Mammary epithelial cell (primary cell): ENCODE data around the gene IGF2R.

Source experiments
- EZH2 ChIP-seq: IDR thresholded peaks from 2 replicates; pipeline ENCODE4 v1.6.1; 2012; ENCODE audit warnings: low read length, inconsistent platforms, borderline replicate concordance
- TF ChIP-seq, protein P1 (sequence below), 2 donors: IDR thresholded peaks in 1 of 2; conservative IDR thresholded peaks in 1 of 2; 2 replicates each; pipeline ENCODE4 v1.5.1; 2011 to 2012; ENCODE audit warnings: inconsistent platforms in 2 of 2, low read length in 2 of 2, mild to moderate bottlenecking in 2 of 2, control low read depth in 1 of 2, low read depth in 1 of 2; ENCODE audit not compliant: insufficient read depth in 1 of 2; ENCODE audit errors: extremely low read depth in 1 of 2

- TF ChIP-seq, protein P1, sequence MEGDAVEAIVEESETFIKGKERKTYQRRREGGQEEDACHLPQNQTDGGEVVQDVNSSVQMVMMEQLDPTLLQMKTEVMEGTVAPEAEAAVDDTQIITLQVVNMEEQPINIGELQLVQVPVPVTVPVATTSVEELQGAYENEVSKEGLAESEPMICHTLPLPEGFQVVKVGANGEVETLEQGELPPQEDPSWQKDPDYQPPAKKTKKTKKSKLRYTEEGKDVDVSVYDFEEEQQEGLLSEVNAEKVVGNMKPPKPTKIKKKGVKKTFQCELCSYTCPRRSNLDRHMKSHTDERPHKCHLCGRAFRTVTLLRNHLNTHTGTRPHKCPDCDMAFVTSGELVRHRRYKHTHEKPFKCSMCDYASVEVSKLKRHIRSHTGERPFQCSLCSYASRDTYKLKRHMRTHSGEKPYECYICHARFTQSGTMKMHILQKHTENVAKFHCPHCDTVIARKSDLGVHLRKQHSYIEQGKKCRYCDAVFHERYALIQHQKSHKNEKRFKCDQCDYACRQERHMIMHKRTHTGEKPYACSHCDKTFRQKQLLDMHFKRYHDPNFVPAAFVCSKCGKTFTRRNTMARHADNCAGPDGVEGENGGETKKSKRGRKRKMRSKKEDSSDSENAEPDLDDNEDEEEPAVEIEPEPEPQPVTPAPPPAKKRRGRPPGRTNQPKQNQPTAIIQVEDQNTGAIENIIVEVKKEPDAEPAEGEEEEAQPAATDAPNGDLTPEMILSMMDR (conservative IDR thresholded peaks at IDR 0.05 in 1 of 2, IDR thresholded peaks at IDR 0.05 in 1 of 2; ENCODE audit: extremely low read depth in 1 of 2, insufficient read depth in 1 of 2, low read depth in 1 of 2, low read length in 2 of 2) = no peak
- no peak for TF ChIP-seq EZH2
Measured at GRCh38 chr6:160031871-160032270, 63.0 kb downstream of the IGF2R start.
